Measurements from ENCODE around the gene PVALEF.

GRCh38 chr17:81222906-81223761 lies 57.8 kb downstream of the PVALEF start, which contains the start of gene CEP131:
- TF ChIP-seq POLR2A (IDR thresholded peaks at IDR 0.05; ENCODE audit: low read depth, low read length), result peak; percentile 62
- TF ChIP-seq, protein P1, sequence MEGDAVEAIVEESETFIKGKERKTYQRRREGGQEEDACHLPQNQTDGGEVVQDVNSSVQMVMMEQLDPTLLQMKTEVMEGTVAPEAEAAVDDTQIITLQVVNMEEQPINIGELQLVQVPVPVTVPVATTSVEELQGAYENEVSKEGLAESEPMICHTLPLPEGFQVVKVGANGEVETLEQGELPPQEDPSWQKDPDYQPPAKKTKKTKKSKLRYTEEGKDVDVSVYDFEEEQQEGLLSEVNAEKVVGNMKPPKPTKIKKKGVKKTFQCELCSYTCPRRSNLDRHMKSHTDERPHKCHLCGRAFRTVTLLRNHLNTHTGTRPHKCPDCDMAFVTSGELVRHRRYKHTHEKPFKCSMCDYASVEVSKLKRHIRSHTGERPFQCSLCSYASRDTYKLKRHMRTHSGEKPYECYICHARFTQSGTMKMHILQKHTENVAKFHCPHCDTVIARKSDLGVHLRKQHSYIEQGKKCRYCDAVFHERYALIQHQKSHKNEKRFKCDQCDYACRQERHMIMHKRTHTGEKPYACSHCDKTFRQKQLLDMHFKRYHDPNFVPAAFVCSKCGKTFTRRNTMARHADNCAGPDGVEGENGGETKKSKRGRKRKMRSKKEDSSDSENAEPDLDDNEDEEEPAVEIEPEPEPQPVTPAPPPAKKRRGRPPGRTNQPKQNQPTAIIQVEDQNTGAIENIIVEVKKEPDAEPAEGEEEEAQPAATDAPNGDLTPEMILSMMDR (IDR thresholded peaks at IDR 0.05; ENCODE audit: extremely low read depth in 1 of 2, insufficient read depth in 1 of 2, low read depth in 1 of 2, low read length in 2 of 2), result no peak
- no peak for TF ChIP-seq GATA2 (IDR thresholded peaks at IDR 0.05; ENCODE audit: insufficient read depth, insufficient read length, low read depth, low read length)
- TF ChIP-seq, protein P2, sequence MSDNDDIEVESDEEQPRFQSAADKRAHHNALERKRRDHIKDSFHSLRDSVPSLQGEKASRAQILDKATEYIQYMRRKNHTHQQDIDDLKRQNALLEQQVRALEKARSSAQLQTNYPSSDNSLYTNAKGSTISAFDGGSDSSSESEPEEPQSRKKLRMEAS (IDR thresholded peaks at IDR 0.05; ENCODE audit: insufficient read depth, insufficient read length), result peak; percentile 58
- peak; percentile 47 for TF ChIP-seq POLR2AphosphoS5 (IDR thresholded peaks at IDR 0.05; ENCODE audit: insufficient read depth, low read depth, low read length)
- no peak for TF ChIP-seq EZH2 (IDR thresholded peaks at IDR 0.05; ENCODE audit: borderline replicate concordance, low read depth, low read length, severe bottlenecking)
- no peak for TF ChIP-seq MYC (IDR thresholded peaks at IDR 0.05; ENCODE audit: low read depth, low read length)
- no peak for TF ChIP-seq JUN (IDR thresholded peaks at IDR 0.05; ENCODE audit: borderline replicate concordance, insufficient read depth, insufficient read length, low read depth)
